ENCODE measurements around the gene IFNL2. TPM values are rescaled to one million over a fixed set of nuclear protein-coding genes. Genes with fewer than 3 reads are reported as not detected.

Gene IFNL2
- polyA plus RNA-seq, 3 donors = not detected

GRCh38 chr19:39317476-39317875 lies 49.3 kb downstream of the IFNL2 start:
- DNase-seq = no peak

- DNase-seq = no peak
These were observed 49.9 kb downstream of the IFNL2 start for GRCh38 chr19:39318071-39318470.

- DNase-seq = no peak
These were observed 50.5 kb downstream of the IFNL2 start for GRCh38 chr19:39318690-39319089.

- no peak for DNase-seq
These were observed 51.1 kb downstream of the IFNL2 start for GRCh38 chr19:39319098-39319891.

Other genes starting within 250 kb of the IFNL2 start
- 1 to 10 TPM; 7.8 to 10.0 (median 8.7) TPM for gene FBXO27, start 235.8 kb upstream of the IFNL2 start, polyA plus RNA-seq (ENCODE audit: insufficient read length in 3 of 3)
- gene ACP7, start 184.0 kb upstream of the IFNL2 start, polyA plus RNA-seq (ENCODE audit: insufficient read length in 3 of 3) = under 1 TPM; 0.29 to 0.75 (median 0.67) TPM
- 10 to 100 TPM; 66.6 to 76.3 (median 73.6) TPM for gene PAK4, start 142.6 kb upstream of the IFNL2 start, polyA plus RNA-seq (ENCODE audit: insufficient read length in 3 of 3)
- gene NCCRP1, start 71.4 kb upstream of the IFNL2 start, polyA plus RNA-seq (ENCODE audit: insufficient read length in 3 of 3) = 1 to 10 TPM; 1.3 to 1.9 (median 1.6) TPM
- gene SYCN, start 64.1 kb upstream of the IFNL2 start, polyA plus RNA-seq (ENCODE audit: insufficient read length in 3 of 3) = not detected
- not detected for gene IFNL3, start 23.4 kb upstream of the IFNL2 start, polyA plus RNA-seq (ENCODE audit: insufficient read length in 3 of 3)
- gene IFNL4, start 19.5 kb upstream of the IFNL2 start, polyA plus RNA-seq (ENCODE audit: insufficient read length in 3 of 3) = under 1 TPM in 1 of 3 donors, not detected in 2; 0.09 TPM
- not detected for gene IFNL1, start 28.0 kb downstream of the IFNL2 start, polyA plus RNA-seq (ENCODE audit: insufficient read length in 3 of 3)
- gene LRFN1, start 52.5 kb downstream of the IFNL2 start, polyA plus RNA-seq (ENCODE audit: insufficient read length in 3 of 3) = 1 to 10 TPM; 1.6 to 2.9 (median 2.6) TPM
- gene GMFG, start 67.6 kb downstream of the IFNL2 start, polyA plus RNA-seq (ENCODE audit: insufficient read length in 3 of 3) = 10 to 100 TPM; 18.8 to 25.4 (median 24.1) TPM
- 100 to 1,000 TPM; 124 to 155 (median 129) TPM for gene SAMD4B, start 74.0 kb downstream of the IFNL2 start, polyA plus RNA-seq (ENCODE audit: insufficient read length in 3 of 3)
- gene PAF1, start 122.7 kb downstream of the IFNL2 start, polyA plus RNA-seq (ENCODE audit: insufficient read length in 3 of 3) = 10 to 100 TPM; 63.3 to 79.3 (median 77.1) TPM
- 10 to 100 TPM; 39.9 to 42.5 (median 41.3) TPM for gene MED29, start 123.0 kb downstream of the IFNL2 start, polyA plus RNA-seq (ENCODE audit: insufficient read length in 3 of 3)
- 10 to 100 TPM; 20.1 to 25.1 (median 22.8) TPM for gene ZFP36, start 138.5 kb downstream of the IFNL2 start, polyA plus RNA-seq (ENCODE audit: insufficient read length in 3 of 3)
- gene PLEKHG2, start 144.3 kb downstream of the IFNL2 start, polyA plus RNA-seq (ENCODE audit: insufficient read length in 3 of 3) = 100 to 1,000 TPM in 1 of 3 donors, 10 to 100 TPM in 2; 81.8 to 135 (median 87.0) TPM
- 1,000 to 10,000 TPM; 1,287 to 1,452 (median 1,291) TPM for gene RPS16, start 167.6 kb downstream of the IFNL2 start, polyA plus RNA-seq (ENCODE audit: insufficient read length in 3 of 3)
- 100 to 1,000 TPM; 149 to 158 (median 149) TPM for gene SUPT5H, start 177.2 kb downstream of the IFNL2 start, polyA plus RNA-seq (ENCODE audit: insufficient read length in 3 of 3)
- 10 to 100 TPM; 78.8 to 92.7 (median 92.5) TPM for gene TIMM50, start 212.4 kb downstream of the IFNL2 start, polyA plus RNA-seq (ENCODE audit: insufficient read length in 3 of 3)
- gene DLL3, start 230.6 kb downstream of the IFNL2 start, polyA plus RNA-seq (ENCODE audit: insufficient read length in 3 of 3) = under 1 TPM; 0.47 to 0.96 (median 0.70) TPM
- 10 to 100 TPM in 2 of 3 donors, 1 to 10 TPM in 1; 7.4 to 16.0 (median 12.6) TPM for gene SELENOV, start 246.7 kb downstream of the IFNL2 start, polyA plus RNA-seq (ENCODE audit: insufficient read length in 3 of 3)